ENCODE measurements around the gene FBN3. TPM values are rescaled to one million over a fixed set of nuclear protein-coding genes. Genes with fewer than 3 reads are reported as not detected.

The FBN3 gene
- total and polyA plus RNA-seq, 2 donors (not counting 1 experiment from before 2014, with no cell fraction given) = not detected

DNA sequence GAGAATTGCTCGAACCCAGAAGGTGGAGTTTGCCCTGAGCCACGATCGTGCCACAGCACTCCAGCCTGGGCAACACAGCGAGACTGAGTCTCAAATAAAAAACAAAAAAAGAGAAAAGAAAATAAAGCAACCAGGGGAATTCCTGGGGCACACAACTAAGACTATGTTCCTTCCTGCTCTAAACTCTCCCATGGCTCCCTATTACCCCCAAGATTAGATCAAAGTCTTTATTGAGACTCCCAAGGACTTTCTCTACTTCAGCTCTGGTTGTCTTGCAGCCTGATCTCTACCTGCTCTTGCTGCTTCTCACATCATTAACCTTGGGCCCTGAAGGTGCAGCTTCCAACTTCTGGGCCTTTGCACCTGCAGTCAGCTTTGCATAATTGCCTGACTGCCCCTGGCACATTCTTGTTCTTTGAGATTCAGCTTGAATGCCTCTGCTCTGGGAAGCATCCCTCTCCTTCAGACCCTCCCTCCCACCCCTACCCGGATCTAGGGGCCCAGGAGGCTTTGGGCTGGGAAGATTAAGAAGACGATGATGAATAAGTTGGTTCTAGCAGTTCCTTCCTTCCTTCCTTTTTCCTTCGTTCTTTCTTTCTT, 42.9 kb upstream of the FBN3 start:
- 17% methylated on average over 4 of the region's 7 CpGs for WGBS (ENCODE audit: insufficient coverage)
- Histone ChIP-seq H3K9me3 (ENCODE audit: control extremely low read depth in 1 of 3, control insufficient read depth in 2 of 3, insufficient read depth in 1 of 3, low read length in 2 of 3) (peaks cover 0 to 13% (median 0%) of the 10 kb centered on the region in 3 donors), H3K4me2 (replicated peaks; ENCODE audit: low read depth, low read length, poor library complexity, severe bottlenecking) (peak overlapping the region; percentile 72), H4K20me1 (ENCODE audit: control insufficient read depth, insufficient read depth, low read length, poor library complexity, severe bottlenecking) (no peaks in the 10 kb centered on the region), H3K4me1 (ENCODE audit: control insufficient read depth in 2 of 2, insufficient read depth in 2 of 2, low read length in 2 of 2) (peaks cover 53 to 62% of the 10 kb centered on the region in 2 donors), H3K27me3 (replicated peaks in 1 of 4; ENCODE audit: control extremely low read depth in 1 of 4, control insufficient read depth in 3 of 4, insufficient read depth in 4 of 4, low read length in 3 of 4) (no peaks in the 10 kb centered on the region), H3K9ac (ENCODE audit: low read length) (no peak overlapping the region), H3K79me2 (ENCODE audit: control insufficient read depth, insufficient read depth, low read length) (no peaks in the 10 kb centered on the region), H2AFZ (ENCODE audit: insufficient read depth, low read depth, low read length, poor library complexity, severe bottlenecking) (no peak overlapping the region), H3K36me3 (replicated peaks in 1 of 2; ENCODE audit: control extremely low read depth in 1 of 2, control insufficient read depth in 1 of 2, extremely low read depth in 1 of 2, insufficient read depth in 2 of 2, low read length in 1 of 2) (no peaks in the 10 kb centered on the region), H3K27ac (ENCODE audit: low read length in 2 of 2) (peak overlapping the region; percentile 93 to 96), H3K4me3 (ENCODE audit: control extremely low read depth in 1 of 5, extremely low read depth in 1 of 5, insufficient read depth in 1 of 5, low read depth in 2 of 5, low read length in 4 of 5) (no peak overlapping the region)
- peak; percentile 59 for DNase-seq
- no peak for ATAC-seq (ENCODE audit: low read depth)
- Mint-ChIP-seq H3K27me3 (no peaks in the 10 kb centered on the region), H3K9me3 (ENCODE audit: insufficient read depth) (no peaks in the 10 kb centered on the region), H3K4me1 (peaks cover 64% of the 10 kb centered on the region), H3K27ac (peak overlapping the region; percentile 97), H3K4me3 (peak overlapping the region; percentile 51)
- intact Hi-C loops (cut with micrococcal nuclease) = loop anchor here (2.0 to 5.0 kb wide), 2 partner anchors 50 to 60 kb away; no protein-coding TSS in a partner anchor
- ChIA-PET POLR2A (interaction anchor here (0.9 to 4.4 kb wide), 5 partner anchors 9 to 34 kb away, joined by 3 to 71 read pairs (median 6); partner anchors contain the start of gene CERS4), CTCF (interaction anchor here (0.9 to 3.8 kb wide), 4 partner anchors 24 to 61 kb away, joined by 3 to 22 read pairs (median 4); no protein-coding TSS in a partner anchor)
- TF ChIP-seq EZH2 (IDR thresholded peaks at IDR 0.05; ENCODE audit: borderline replicate concordance, insufficient read depth, low read depth, low read length, poor library complexity, severe bottlenecking) (no peak), CTCF (IDR thresholded peaks at IDR 0.05) (no peak)

GRCh38 chr19:8185343-8186068, 36.1 kb upstream of the FBN3 start:
- Mint-ChIP-seq H3K4me1 (peaks cover 25% of the 10 kb centered on the region), H3K9me3 (ENCODE audit: insufficient read depth) (no peaks in the 10 kb centered on the region), H3K4me3 (no peak overlapping the region), H3K27ac (no peak overlapping the region), H3K27me3 (no peaks in the 10 kb centered on the region)
- Histone ChIP-seq H2AFZ (ENCODE audit: insufficient read depth, low read depth, low read length, poor library complexity, severe bottlenecking) (no peak overlapping the region), H3K4me2 (replicated peaks; ENCODE audit: low read depth, low read length, poor library complexity, severe bottlenecking) (no peak overlapping the region), H3K9ac (ENCODE audit: low read length) (no peak overlapping the region), H3K79me2 (ENCODE audit: control insufficient read depth, insufficient read depth, low read length) (no peaks in the 10 kb centered on the region), H3K36me3 (replicated peaks in 1 of 2; ENCODE audit: control extremely low read depth in 1 of 2, control insufficient read depth in 1 of 2, extremely low read depth in 1 of 2, insufficient read depth in 2 of 2, low read length in 1 of 2) (no peaks in the 10 kb centered on the region), H3K9me3 (ENCODE audit: control extremely low read depth in 1 of 3, control insufficient read depth in 2 of 3, insufficient read depth in 1 of 3, low read length in 2 of 3) (no peaks in the 10 kb centered on the region), H3K27me3 (replicated peaks in 1 of 4; ENCODE audit: control extremely low read depth in 1 of 4, control insufficient read depth in 3 of 4, insufficient read depth in 4 of 4, low read length in 3 of 4) (no peaks in the 10 kb centered on the region), H3K4me3 (ENCODE audit: control extremely low read depth in 1 of 5, extremely low read depth in 1 of 5, insufficient read depth in 1 of 5, low read depth in 2 of 5, low read length in 4 of 5) (no peak overlapping the region), H3K27ac (ENCODE audit: low read length in 2 of 2) (no peak overlapping the region), H3K4me1 (ENCODE audit: control insufficient read depth in 2 of 2, insufficient read depth in 2 of 2, low read length in 2 of 2) (peaks cover 7% of the 10 kb centered on the region in 2 donors), H4K20me1 (ENCODE audit: control insufficient read depth, insufficient read depth, low read length, poor library complexity, severe bottlenecking) (no peaks in the 10 kb centered on the region)
- 100% methylated on average over 3 of the region's 5 CpGs for WGBS (ENCODE audit: insufficient coverage)
- TF ChIP-seq EZH2 (IDR thresholded peaks at IDR 0.05; ENCODE audit: borderline replicate concordance, insufficient read depth, low read depth, low read length, poor library complexity, severe bottlenecking) = no peak
- TF ChIP-seq CTCF (IDR thresholded peaks at IDR 0.05) = no peak
- DNase-seq = no peak
- POLR2A ChIA-PET = no interaction called here
- intact Hi-C loops (cut with micrococcal nuclease) = no loop called here
- CTCF ChIA-PET = no interaction called here
- no peak for ATAC-seq (ENCODE audit: low read depth)

Data from B cell (primary cell).